GM19035 (cell line): ENCODE measurements around the gene ENTPD8.

ENCODE experiments used
- ATAC-seq: cut with Tn5 transposase; IDR thresholded peaks from one replicate; pipeline ENCODE4 v1.9.1; 2021; ENCODE audit not compliant: unreplicated experiment

ENTPD8 gene

DNA sequence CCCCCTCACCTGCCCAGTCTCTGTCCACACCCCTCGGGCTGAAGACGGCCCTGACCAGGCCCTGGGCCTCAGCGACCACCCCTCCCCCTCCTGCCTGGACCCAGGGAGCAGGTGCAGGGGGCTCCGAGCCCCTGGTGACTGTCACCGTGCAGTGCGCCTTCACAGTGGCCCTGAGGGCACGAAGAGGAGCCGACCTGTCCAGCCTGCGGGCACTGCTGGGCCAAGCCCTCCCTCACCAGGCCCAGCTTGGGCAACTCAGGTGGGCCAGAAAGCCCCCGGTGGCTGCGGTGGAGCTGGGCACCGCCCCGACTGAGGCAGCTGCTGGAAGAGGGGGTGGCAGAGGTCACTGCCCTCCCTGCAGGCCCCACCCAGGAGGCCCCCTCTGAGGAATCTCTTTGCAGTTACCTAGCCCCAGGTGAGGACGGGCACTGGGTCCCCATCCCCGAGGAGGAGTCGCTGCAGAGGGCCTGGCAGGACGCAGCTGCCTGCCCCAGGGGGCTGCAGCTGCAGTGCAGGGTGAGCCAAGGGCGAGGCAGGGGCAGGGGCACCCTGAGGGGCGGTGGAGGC is 7.7 kb downstream of the ENTPD8 start:
- ATAC-seq: no peak

DNA sequence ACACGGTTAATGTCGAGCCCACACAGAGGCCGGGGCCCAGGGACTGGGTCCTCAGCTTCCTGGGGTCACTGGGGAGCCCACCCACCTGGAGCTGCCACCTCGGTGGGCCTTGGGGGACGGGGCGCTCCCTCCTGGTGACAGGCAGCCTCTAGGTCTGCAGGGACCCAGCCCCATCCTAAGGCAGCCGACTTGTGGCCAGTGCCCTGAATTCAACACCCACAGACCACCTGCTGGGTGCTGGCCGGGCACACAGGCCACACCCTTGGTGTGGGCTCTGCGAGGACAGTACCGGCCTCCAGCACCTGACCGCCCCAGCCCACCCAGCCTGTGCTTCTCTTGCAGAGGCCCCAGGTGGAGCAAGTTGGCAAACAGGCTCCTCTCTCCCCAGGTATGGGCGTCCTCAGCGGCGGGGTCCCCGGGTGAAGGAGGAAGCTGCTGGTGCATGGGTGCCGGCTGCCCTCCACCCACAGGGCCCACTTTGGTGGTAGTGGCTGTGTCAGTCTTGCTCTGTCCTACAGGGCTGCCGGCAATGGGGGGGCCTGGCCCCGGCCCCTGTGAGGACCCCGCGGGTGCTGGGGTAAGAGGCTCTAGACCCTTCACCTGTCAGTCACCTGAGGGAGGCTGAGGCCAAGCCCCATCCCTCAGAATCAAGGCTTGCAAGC is 8.3 kb downstream of the ENTPD8 start:
- ATAC-seq: no peak

DNA sequence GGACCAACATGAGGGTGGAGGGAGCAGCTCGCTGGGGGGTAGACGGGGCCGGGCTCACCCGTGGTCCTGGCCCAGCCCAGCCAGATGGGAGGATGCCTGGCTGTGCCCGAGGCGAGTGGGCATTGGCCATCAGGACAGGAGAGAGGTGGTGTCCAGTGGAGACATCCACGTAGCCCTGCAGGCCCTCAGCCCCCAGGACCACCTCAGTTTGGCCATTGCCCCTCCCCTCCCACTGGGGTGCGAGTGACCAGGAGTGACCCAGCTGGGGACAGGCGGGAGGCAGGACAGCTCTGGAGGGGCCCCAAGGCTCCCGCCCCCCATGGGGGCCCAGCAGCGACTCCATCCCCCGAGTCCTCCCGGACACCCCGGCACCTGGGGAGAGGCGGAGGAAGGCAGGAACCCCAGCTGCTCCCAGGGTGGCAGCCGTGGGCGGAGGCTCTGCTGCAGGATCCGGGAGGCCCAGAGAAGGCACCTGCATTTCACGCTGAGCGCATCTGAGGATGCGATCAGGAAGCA is 9.7 kb downstream of the ENTPD8 start:
- no peak for ATAC-seq

DNA sequence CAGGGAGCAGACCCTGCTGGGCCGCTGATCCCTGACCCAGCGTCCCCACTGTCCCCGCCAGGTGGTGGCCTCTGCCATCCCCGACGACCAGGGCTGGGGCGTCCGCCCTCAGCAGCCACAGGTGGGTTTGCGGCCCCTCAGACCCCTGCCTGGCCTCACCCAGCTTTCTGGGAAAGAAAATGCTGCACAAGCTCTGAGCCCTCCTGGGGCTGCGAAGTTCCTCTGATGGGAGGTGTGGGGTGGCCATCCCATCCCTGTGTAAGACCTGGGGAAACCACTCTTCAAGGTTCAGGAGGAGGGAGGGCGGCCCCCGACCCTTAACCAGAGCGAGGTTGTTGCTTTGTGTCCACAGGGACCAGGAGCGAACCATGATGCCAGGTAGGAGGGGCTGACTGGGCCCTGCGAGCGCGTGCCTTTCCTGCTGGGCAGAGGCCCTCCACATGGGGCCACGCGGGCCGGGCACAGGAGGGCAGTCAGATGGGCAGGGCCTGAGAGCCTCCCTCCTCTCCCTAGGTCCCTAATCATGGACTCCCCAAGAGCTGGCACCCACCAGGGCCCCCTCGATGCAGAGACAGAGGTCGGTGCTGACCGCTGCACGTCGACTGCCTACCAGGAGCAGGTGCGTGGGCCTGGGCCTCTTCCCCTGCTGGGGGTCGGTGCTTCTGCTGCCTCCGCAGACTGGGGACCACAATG is 10.3 kb downstream of the ENTPD8 start:
- no peak for ATAC-seq

DNA sequence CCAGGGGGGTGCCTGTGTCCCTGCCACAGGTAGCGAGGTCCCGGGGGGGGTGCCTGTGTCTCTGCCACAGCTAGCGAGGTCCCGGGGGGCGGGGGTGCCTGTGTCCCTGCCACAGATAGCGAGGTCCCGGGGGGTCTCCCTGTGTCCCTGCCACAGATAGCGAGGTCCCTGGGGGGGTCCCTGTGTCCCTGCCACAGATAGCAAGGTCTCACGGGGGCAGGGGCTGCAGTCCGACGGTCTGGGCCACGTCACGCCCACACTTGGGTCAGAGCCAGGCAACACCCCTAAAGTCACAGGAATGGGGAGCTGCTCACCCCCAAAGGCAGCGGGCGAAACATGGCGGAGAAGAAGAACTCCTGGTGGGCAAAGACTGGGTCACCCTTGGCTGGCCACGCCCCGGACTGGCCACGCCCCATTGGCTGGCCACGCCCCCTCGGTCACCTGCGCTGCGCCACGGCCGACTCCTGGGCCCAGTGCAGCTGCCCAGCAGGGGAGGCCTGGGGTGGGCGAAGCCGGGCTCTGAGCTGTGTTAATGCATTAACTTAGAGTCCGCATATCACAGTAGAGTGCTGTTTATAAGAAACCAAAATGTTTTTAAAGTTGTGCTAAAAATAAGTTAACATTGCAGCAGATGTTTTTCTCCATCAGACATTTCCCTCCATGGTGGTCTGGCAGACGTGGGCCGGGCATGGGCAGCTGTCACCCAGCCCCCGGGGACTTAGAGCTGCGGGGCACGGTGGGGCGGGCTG is 11.0 kb downstream of the ENTPD8 start:
- no peak for ATAC-seq

DNA sequence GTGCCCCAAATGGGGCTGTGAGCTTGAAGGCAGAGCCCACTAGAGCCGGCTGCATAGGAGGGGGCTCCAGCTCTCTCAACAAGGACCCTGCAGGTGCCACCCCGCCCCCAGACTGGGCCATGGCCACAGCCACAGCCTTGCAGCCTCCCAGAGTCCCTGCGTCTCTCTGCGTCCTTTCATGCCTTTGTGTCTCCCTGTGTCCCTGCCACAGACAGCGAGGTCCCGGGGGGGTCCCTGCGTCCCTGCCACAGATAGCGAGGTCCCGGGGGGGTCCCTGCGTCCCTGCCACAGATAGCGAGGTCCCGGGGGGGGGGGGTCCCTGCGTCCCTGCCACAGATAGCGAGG is 11.6 kb downstream of the ENTPD8 start:
- no peak for ATAC-seq

DNA sequence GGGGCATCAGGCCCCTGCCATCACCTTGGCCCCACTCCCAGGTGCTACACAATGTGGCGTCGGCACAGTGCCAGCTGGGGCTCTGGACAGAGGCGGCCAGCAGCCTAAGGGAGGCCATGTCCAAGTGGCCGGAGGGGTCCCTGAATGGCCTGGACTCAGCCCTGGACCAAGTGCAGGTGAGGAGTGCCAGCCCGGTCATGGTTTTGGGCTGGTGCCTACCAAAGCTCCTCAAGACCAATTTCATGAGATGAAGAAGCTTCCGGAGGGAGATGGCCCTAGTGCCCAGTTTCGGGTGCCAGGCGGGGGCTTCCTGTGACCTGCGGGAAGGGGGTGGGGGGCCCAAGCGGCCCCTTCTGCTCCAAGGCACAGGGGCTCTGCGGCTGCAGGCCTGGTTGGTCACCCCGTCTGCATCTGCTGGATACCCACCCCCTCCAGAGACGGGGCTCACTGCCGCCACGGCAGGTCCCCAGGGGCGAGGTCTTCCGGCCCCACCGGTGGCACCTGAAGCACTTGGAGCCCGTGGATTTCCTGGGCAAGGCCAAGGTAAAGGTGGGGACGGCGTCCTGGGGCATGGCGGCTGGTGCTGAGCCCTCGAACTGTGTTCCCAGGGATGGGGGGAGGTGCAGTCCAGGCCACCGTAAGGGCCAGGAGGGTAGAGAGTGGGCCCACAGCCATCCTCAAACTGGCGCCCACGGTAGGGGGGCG is 12.2 kb downstream of the ENTPD8 start:
- no peak for ATAC-seq

DNA sequence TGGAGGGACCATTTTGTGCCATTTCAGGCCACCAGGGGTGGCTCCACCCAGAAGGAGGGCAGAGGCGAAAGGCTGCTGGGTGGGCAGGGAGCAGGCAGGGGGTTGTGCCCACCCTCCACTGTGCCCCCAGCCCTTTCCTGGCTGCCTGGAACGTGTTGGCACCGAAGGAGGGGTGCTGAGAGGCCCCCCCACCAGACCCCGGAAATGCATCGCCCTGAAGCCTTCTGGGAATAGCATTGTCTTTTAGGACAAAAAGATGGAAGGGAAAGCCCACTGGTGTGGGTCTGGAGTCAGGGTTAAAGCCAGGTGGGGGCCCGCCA is 12.9 kb downstream of the ENTPD8 start:
- ATAC-seq: no peak

DNA sequence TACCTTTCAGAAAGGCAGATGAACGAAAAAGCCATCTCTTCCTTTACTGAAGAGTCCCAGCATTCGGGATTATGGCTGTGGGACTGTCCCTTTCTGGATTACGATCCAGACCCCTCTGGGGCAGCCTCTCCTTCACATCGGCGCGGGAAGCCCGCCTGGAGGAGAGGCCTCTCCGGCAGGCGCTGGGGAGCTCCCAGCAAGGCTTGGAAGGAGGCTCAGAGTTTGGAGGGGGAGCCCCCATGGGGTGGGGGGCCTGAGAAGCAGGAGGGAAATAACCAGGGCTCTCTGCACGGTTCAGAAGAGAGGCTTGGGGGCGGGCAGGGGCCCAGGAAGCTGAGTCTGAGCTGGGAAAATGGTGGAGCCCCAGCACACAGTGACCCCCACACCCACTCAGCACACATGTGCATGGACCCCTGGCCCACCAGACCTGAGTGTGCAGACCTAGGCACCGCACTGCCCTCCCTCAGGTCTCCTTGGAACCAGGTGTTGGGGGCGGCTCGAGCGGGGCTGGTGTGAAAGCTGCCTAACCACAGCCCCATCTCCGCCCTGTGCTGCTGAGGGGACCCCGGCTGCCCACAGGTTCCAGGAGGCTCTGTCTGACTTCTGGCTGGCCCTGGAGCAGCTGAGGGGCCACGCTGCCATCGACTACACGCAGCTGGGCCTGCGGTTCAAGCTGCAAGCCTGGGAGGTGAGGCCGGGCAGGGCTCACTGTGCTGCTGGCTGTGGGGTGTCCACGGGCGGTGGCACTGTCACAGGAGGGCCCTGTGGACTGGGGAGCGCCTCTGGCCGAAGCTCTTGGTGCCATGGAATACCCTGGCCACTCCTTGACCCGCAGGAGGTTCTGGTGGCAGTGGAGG is 13.5 kb downstream of the ENTPD8 start:
- no peak for ATAC-seq

DNA sequence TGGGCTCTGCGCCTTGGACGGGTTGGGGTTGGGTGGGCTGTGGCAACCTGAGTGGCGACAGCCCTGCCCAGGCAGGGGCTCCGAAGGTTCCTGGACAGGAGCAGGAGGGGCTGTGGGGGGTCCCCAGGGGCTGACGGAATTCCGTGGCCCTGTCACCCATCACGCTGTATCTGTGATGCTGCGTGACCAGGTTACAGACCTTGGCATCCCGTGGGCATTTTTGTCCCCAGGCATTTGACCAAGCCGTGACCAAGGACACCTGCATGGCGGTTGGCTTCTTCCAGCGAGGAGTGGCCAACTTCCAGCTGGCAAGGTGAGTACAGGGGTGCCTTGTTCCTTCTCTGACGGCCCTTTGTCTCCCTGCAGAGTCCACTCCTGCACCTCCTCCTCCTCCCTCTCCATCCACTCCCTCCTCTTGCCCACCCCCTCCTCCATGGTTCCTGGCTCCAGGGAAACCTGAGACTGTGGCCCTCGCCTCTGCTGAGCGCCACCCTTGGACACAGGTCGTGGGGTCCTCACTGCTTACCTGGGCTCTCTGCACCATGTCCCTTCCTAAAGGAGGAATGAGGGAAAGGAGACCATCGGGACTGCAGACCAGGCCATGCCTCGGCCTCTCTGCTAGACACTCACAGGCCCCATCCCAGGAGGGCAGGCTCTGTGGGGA is 15.0 kb downstream of the ENTPD8 start:
- ATAC-seq: no peak

DNA sequence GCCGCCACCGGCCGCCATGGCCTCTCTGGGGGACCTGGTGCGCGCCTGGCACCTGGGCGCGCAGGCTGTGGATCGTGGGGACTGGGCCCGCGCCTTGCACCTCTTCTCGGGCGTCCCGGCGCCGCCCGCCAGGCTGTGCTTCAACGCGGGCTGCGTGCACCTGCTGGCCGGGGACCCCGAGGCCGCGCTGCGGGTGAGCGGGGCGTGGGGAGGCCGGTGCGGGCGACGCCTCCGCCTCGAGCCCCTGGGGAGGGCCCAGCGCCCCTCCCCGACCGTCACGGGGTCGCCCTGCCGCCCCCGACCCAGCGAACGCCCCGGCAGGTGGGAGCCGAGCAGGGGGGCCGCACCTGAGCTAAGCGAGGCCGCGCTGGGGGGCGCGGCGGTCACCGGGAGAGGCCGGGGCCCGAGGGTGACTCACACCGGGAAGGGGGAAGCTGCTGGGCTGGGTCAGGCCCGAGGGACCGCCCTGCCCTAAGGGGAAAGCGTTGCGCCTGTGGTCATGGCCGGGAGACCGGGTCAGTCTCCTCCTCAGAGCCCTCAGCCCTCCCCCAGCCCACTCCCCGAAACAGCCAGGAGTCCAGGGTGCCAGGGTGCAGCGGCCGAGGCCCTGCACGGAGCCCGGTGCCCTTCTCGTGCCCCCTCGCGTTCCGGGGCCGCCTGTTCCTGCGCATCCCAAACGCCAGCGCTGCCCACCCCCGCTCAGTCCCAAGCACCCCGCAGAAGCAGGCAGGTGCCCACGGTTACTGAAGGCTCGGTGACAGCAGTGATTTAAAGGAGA is 17.5 kb downstream of the ENTPD8 start:
- peak; percentile 36 for ATAC-seq

DNA sequence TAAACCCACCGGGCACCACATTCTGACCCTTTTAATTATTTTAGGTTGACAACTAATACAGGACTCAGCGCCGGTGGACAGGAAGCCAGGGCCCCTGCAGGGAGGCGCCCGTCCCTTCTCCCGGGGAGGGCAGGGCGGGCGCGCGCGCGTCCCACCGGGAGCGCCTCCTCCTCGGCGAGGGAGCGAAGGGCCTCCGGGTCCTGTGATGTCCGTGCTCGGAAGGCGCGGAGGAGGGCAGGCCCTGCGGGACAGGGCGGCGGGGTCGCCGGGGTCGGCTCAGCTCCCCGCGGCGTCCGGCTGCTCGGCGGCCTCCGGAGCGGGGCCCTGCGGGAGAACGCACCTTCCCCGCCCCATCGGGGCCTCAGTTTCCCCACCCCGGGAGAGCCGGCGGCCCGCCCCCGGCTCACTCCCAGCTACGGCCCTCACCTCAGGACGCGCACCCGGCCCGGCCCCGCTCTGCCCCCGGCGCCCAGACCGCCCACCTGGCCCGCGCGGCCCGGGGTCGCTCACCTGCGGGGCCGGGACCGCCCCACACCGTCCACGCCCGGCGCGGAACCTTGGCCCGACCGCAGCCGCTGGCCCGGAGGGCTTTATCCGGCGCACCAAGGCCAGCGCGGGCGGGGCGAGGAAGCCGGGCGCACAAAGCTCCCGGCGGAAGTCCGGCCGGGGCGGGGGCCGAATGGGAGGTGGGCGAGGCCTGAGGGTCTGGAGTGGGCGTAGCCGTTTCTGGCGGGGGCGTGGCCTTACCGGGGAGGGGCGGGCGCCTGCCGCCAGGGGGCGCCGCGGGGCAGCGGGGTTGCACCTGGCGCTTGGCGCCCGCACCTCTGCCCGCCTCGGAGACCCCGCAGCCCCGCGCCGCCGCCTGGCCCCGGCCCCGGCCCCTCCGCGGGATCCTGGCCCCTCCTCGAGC is 18.3 kb downstream of the ENTPD8 start, which contains the start of the genes EXD3 and NOXA1:
TSS of gene EXD3 (minus strand) at position 559 of the 910 bp plus-strand sequence. CDS start 27,805 bp downstream, outside the sequence.
TSS of gene NOXA1 (plus strand) at position 790 of the 910 bp plus-strand sequence. CDS start 137 bp downstream, outside the sequence.
- peak; percentile 85 for ATAC-seq

DNA sequence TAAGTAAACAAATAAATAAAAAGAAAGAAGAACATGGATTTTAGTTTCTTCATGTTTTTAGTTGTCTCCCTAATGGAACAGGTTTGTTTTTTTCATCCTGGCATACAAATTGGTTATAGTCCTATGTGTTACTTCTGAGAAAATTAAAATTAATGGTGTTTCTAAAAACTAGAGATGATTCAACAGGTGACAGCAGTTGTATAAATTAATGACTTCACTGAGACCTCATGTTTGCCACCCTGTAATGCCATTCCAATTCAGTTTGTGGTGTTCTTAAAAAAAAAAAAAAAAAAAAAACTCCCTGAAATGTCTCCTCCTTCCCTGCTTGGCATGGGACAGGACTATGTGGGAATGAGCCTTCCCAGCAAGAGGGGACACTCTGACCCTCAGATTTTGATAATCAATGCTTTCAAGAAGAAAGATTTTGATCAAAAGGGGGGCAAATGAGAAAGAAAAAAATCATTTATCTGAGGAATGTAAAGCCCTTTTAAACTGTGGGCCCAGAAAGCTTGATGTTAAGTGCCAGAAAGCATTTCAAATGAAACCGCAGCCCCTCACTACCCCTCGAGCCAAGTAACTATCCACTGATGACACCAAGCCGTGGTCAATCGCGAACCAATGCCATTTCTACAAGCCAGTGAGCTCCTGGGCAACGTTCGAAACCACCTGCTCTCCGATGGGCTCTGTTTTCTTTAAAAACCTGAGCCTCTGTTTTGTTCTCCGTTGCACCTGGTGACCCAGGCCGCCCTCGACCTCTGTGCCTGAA is 19.1 kb downstream of the ENTPD8 start:
- ATAC-seq: no peak

DNA sequence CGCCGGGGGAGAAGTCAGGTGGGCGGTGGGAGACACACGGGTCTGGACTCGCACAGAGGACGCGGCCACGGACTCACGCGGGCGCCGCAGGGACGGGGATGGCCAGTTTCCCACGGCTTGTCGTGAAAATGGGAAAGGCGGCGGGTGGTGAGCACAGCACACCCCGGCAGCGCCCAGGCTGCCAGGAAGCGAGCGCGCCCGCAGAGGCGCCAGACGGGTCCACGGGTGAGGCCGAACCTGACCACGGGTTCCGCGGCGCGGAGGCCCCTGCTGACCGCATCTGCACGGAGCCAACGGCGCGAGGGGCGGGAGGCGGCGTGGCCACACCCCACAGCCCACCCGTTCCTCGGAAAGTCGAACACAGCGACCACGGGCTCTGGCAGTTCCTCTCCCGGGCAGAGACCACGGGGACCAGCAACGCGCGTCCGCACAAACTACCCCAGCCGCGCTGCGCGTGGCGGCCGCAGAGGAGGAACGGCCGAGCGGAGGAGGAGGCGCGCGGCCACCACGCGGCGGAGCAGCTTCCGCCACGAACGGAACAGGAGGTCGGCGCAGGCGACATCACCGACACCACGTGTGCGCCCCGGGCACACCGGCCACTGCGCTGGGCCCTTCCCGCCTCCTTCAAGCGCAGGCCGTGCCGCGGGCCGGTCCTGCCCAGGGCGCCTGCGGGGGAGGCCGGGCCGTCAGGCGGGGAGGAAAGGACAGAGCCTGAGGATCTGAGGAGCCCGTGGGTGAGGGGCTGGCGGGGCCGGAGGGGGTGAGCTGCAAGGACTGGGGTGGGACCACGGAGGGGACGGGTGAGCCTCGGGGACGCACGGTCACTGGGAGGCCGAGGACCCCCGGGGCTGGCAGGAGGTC is 23.8 kb downstream of the ENTPD8 start:
- no peak for ATAC-seq

DNA sequence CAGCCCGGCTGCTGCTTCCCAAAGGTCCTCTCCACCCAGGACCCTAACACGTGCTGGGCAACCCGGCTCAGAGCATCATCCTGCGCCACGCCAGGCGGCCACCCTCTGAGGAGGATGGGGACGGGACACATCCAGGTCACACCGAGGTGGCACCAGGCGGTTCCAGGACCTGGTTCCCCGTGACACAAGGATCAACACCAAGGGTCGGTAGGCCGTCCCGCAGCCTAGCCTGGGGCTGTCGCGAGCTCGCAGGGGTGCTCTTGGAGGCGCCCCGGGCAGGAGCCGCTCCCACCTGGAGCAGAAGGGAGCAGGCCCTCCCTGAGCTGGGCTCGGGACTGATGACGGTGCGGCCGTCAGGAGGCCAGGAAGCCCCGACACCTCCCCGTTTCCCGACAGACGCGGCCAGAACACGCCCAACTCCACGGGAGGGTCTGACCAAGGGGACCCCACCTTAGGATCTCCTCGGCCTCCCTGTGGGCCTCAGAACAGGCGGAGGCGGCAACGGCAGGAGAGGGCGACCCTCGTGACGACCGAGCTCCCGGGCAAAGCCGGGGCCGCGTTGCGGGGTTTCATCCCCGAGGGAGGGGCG is 24.5 kb downstream of the ENTPD8 start:
- no peak for ATAC-seq
